SK-N-SH treated with all-trans-retinoic acid at 6 μM for 48 hours (cell line): Measurements from ENCODE around the gene SLC2A2.

ENCODE experiments used
- CSRNP3 ChIP-seq: fragments of 250-450 bp; sonication (Bioruptor Pico); IDR thresholded peaks from 2 replicates; pipeline ENCODE4 v1.5.1; 2021; ENCODE audit warnings: mild to moderate bottlenecking, moderate library complexity
- PATZ1 ChIP-seq: fragments of 250-450 bp; sonication (Bioruptor Pico); IDR thresholded peaks from 2 replicates; pipeline ENCODE4 v1.8.0; 2020; ENCODE audit warnings: mild to moderate bottlenecking, moderate library complexity, borderline replicate concordance
- POU6F1 ChIP-seq: fragments of 250-450 bp; sonication (Bioruptor Pico); IDR thresholded peaks from 2 replicates; pipeline ENCODE4 v1.8.0; 2021; ENCODE audit warnings: low read depth, mild to moderate bottlenecking, moderate library complexity, borderline replicate concordance
- ZFP30 ChIP-seq: fragments of 450-650 bp; formaldehyde crosslinking; IDR thresholded peaks from 2 replicates; pipeline ENCODE4 v1.5.0; 2022; ENCODE audit warnings: mild to moderate bottlenecking, moderate library complexity
- ZNF70 ChIP-seq: fragments of 450-650 bp; formaldehyde crosslinking; IDR thresholded peaks from 2 replicates; pipeline ENCODE4 v1.5.0; 2020; ENCODE audit warnings: mild to moderate bottlenecking, moderate library complexity

- TF ChIP-seq POU6F1 (CRISPR knock-in tag) = no peak
- TF ChIP-seq PATZ1 (CRISPR knock-in tag) = no peak
- TF ChIP-seq CSRNP3 (CRISPR knock-in tag) = no peak
- no peak for TF ChIP-seq ZFP30 (CRISPR knock-in tag)
- TF ChIP-seq ZNF70 (CRISPR knock-in tag) = no peak
These were observed 20.2 kb upstream of the SLC2A2 start for GRCh38 chr3:171046760-171047159.
